Peyer's patch (tissue), 4 donors: ENCODE measurements around the gene CNTNAP2.

Experiments
- CTCF ChIP-seq, 6 experiments: fragments of 450-650 bp in 4 of 6; fragments of 200-600 bp in 2 of 6; sonication (generic) in 1 of 6; IDR thresholded peaks; one replicate each; pipeline ENCODE4 v1.5.1; 2017 to 2019; ENCODE audit warnings: antibody characterized with exemption in 6 of 6, mild to moderate bottlenecking in 3 of 6, moderate library complexity in 1 of 6
- POLR2A ChIP-seq, 2 donors: fragments of 450-650 bp; IDR thresholded peaks; one replicate each; pipeline ENCODE4 v1.5.1; 2017; ENCODE audit warnings: antibody characterized with exemption in 2 of 2, mild to moderate bottlenecking in 2 of 2, moderate library complexity in 2 of 2

DNA sequence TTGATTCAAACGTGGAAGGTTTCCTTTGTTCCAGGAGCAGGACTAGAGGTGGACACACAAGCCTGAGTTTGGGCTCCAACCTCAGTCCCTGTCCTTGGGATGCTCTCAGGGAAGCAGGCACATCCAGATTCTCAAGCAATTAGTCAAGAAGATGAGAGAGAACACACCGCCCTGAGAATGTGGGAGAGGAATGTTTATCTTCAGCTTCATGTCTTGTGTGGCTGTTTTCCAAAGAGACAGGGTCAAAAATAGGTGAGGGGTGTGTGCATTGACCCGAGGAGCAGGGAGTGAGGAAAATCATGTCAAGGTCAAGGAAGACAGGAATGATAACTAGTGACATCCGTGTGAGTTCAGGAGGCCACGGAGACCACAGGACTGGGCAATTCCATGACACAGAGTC is 2001.8 kb downstream of the CNTNAP2 start:
- TF ChIP-seq CTCF (IDR thresholded peaks at IDR 0.05) (no peak), POLR2A (IDR thresholded peaks at IDR 0.05) (no peak)
